Thyroid gland (tissue), 4 donors: ENCODE measurements around the gene DKKL1.

Experiments used
- POLR2A ChIP-seq, 2 donors: fragments of 450-650 bp; IDR thresholded peaks; one replicate each; pipeline ENCODE4 v1.6.1; 2017; ENCODE audit warnings: antibody characterized with exemption in 2 of 2, mild to moderate bottlenecking in 2 of 2, moderate library complexity in 1 of 2
- TF ChIP-seq, protein P1 (sequence below), 6 experiments: fragments of 200-600 bp in 3 of 6; fragments of 450-650 bp in 3 of 6; sonication (generic) in 3 of 6; IDR thresholded peaks; one replicate each; pipeline ENCODE4 v1.5.1; 2016 to 2019; ENCODE audit warnings: antibody characterized with exemption in 6 of 6, mild to moderate bottlenecking in 2 of 6, inconsistent platforms in 1 of 6, moderate library complexity in 1 of 6

DNA sequence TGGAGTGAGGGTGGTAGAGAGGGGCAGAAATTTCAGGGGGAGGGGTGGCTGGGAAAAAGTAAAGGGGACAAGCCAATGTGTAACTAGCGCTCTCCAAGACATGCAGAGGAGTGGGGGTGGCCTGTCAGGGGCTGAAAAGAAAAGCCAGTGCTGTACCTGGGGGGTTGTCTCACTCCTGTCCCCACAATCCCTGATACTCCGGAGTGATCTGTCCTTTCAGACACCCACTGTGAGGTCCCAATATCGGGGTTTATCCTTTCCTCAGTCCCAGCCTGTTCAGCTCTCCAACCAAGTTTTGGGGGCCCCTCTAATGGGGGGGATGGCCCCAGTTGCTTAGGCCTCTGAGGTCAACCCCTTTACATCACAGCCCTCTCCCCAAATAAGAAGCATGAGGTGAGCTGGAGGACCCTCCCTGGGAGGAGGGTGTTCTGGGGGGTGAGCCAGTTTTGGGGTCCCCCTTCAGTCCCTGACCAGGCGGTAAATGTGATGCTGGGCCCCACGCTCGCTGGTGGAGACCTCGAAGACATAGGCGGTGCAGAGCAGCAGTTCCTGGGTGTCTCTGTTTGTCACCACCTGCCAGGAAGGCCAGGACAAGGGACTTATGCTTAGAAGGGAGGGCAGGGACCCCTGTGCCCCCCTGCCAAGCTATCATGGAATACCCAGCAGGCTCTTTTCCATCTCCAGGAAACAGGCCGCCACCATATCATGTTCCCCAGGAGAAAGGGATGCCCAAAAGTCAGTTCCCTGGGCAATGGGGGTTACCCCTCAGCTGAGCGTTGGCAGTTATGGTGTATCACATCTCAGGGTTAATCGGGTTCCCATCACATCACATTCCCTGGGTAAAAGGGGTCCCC, 22.6 kb upstream of the DKKL1 start:
- TF ChIP-seq, protein P1, sequence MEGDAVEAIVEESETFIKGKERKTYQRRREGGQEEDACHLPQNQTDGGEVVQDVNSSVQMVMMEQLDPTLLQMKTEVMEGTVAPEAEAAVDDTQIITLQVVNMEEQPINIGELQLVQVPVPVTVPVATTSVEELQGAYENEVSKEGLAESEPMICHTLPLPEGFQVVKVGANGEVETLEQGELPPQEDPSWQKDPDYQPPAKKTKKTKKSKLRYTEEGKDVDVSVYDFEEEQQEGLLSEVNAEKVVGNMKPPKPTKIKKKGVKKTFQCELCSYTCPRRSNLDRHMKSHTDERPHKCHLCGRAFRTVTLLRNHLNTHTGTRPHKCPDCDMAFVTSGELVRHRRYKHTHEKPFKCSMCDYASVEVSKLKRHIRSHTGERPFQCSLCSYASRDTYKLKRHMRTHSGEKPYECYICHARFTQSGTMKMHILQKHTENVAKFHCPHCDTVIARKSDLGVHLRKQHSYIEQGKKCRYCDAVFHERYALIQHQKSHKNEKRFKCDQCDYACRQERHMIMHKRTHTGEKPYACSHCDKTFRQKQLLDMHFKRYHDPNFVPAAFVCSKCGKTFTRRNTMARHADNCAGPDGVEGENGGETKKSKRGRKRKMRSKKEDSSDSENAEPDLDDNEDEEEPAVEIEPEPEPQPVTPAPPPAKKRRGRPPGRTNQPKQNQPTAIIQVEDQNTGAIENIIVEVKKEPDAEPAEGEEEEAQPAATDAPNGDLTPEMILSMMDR (IDR thresholded peaks at IDR 0.05): no peak
- TF ChIP-seq POLR2A (IDR thresholded peaks at IDR 0.05): no peak
